Brain microvascular endothelial cell (primary cell): ENCODE measurements around the gene SF3A1.
A peak's percentile ranks its signal among the peaks of the same experiment; 100 is the strongest.

Experiments used
- DNase-seq: peaks from one replicate; pipeline ENCODE4 v3.0.0-alpha.2; 2020
- H3K27ac ChIP-seq: fragments of 250-450 bp; sonication (Bioruptor Pico); 2 replicates; pipeline ENCODE4 v1.5.1; 2020; ENCODE audit warnings: mild to moderate bottlenecking, moderate library complexity
- H3K27me3 ChIP-seq: fragments of 250-450 bp; sonication (Bioruptor Pico); replicated peaks from 2 replicates; pipeline ENCODE4 v1.5.1; 2020; ENCODE audit warnings: mild to moderate bottlenecking
- H3K36me3 ChIP-seq: fragments of 250-450 bp; sonication (Bioruptor Pico); replicated peaks from 2 replicates; pipeline ENCODE4 v1.5.1; 2020; ENCODE audit warnings: mild to moderate bottlenecking
- H3K4me3 ChIP-seq: 2 replicates; pipeline ENCODE4 v1.5.1; 2011; ENCODE audit warnings: low read depth, mild to moderate bottlenecking, control low read depth, low read length, moderate library complexity
- CTCF ChIP-seq: IDR thresholded peaks from 2 replicates; pipeline ENCODE4 v1.5.1; 2011; ENCODE audit warnings: low read depth, mild to moderate bottlenecking, moderate library complexity, low read length, control low read depth, inconsistent platforms; ENCODE audit errors: missing control alignments
- in situ Hi-C: cut with HindIII; loops from 2 replicates; pipeline ENCODE4 v1.10.0; 2017; ENCODE audit warnings: low sequenced_read_pairs, low pct_ligation_motif_present

The SF3A1 gene

GRCh38 chr22:30315962-30316576, 40.6 kb downstream of the SF3A1 start:
- peaks cover 10% of the 10 kb centered on the region for H3K36me3 ChIP-seq
- no peak for TF ChIP-seq CTCF

GRCh38 chr22:30314915-30315314, 41.8 kb downstream of the SF3A1 start:
- no peak for TF ChIP-seq CTCF
- Histone ChIP-seq H3K27ac (no peak overlapping the region), H3K36me3 (peaks cover 5% of the 10 kb centered on the region), H3K27me3 (no peaks in the 10 kb centered on the region), H3K4me3 (no peak overlapping the region)
- in situ Hi-C loops: no loop called here
- DNase-seq: no peak

More at GRCh38 chr22:30315962-30316576, 40.6 kb downstream of the SF3A1 start:
- in situ Hi-C loops: no loop called here
- DNase-seq: no peak
- H3K27ac ChIP-seq: no peak overlapping the region
- no peaks in the 10 kb centered on the region for H3K27me3 ChIP-seq
- no peak overlapping the region for H3K4me3 ChIP-seq

- Histone ChIP-seq H3K27me3 (no peaks in the 10 kb centered on the region), H3K4me3 (no peak overlapping the region), H3K36me3 (no peaks in the 10 kb centered on the region), H3K27ac (no peak overlapping the region)
- no peak for DNase-seq
- no peak for TF ChIP-seq CTCF
- in situ Hi-C loops: no loop called here
Measured at GRCh38 chr22:30313527-30314363, 42.9 kb downstream of the SF3A1 start.

GRCh38 chr22:30312053-30312452, 44.6 kb downstream of the SF3A1 start:
- no peaks in the 10 kb centered on the region for H3K36me3 ChIP-seq
- no peaks in the 10 kb centered on the region for H3K27me3 ChIP-seq
- H3K27ac ChIP-seq: no peak overlapping the region
- no peak overlapping the region for H3K4me3 ChIP-seq
- in situ Hi-C loops: no loop called here
- peak; percentile 67 for DNase-seq
- TF ChIP-seq CTCF: no peak

GRCh38 chr22:30310881-30311771, 45.6 kb downstream of the SF3A1 start:
- DNase-seq: no peak
- in situ Hi-C loops: no loop called here
- no peaks in the 10 kb centered on the region for H3K27me3 ChIP-seq
- H3K27ac ChIP-seq: no peak overlapping the region
- no peak overlapping the region for H3K4me3 ChIP-seq
- no peak for TF ChIP-seq CTCF
- no peaks in the 10 kb centered on the region for H3K36me3 ChIP-seq
